Stimulated activated CD8-positive, alpha-beta memory T cell treated with anti-CD3 and anti-CD28 coated beads, Interleukin-4, amount 100 ng/mL, for 4 hours (primary cell): Measurements from ENCODE around the gene DUSP14.

Experiments used
- DNase-seq, 2 donors: peaks; one replicate each; pipeline ENCODE4 v3.0.0-alpha.2; 2020; ENCODE audit warnings: low read depth in 2 of 2, low spot score in 1 of 2

The DUSP14 gene

GRCh38 chr17:37512442-37513068, 22.9 kb downstream of the DUSP14 start:
- no peak for DNase-seq

- DNase-seq: no peak
Measured at GRCh38 chr17:37513711-37514110, 24.0 kb downstream of the DUSP14 start.

DNA sequence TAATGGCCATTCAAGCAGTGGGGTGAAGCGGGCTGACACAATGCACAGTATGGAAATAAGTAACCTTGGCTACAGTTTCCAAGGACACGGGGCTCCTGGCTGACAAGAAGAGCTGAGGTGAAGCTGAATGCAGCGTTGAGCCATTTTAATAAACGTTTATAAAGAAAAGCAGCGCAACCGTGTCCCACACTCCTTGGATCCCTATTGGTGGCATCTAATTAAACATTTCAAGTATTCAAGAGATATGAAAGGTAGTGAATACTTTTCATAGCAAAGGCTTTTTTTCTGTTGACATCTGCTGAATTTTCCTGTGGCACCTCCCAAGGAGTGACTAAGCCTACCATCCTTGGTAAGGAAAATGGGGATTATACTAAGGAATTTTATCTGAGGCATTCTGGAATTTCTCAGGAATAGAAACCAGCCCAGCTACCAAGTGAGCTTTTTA, 26.5 kb downstream of the DUSP14 start:
- no peak for DNase-seq

DNA sequence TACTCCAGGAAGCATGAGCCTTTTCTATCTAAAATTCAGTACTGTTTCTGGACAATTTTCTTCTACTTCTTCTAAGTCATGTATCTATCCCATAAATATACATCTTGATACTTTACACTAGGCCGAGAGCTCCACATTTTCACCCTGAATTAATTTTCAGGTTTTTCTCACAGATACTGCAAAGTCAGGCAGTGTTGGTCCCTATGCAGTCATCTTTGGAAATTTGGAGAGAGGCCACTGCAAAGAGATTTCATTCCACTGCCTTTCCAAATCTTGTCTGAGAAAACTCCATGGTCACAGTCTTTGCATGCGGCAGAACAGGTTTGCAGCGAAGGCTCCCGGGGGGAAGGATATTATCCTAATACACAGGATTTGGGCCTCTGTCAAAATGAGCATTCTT, 28.2 kb downstream of the DUSP14 start:
- no peak for DNase-seq

GRCh38 chr17:37518826-37519225, 29.1 kb downstream of the DUSP14 start:
- DNase-seq: no peak

DNA sequence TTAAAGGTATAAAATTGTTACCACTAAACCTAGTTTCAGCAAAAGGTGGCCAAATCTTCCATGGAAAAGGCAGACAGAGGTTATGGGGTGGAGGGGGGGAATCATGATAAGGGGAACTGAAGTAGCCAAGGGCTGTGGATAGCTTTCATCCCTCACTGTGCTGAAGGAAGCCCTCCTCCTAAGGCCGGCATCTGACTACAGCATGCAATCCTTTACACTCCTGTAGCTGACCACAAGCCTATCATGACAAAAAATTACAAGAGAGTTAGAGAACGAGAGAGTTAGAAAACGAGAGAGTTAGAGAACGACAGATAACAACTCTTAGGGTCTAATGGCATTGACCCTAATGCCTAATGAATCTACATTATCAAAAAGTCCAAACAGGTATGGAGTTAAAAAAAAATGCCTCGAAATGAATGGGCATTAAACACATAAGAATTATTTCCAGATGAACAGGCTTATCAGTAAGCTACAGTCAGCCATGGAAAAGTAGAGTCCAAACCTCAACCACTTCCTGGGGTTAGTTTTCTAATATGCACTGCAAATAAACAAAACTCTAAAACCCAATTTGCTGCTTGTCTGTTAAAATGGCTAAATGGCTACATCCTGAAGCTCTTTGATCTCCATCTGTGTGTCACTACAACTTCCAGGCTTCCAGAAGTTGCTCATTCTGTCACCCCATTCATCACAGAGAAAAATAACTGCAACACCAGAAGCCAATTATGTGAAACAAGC, 29.7 kb downstream of the DUSP14 start:
- DNase-seq: no peak

DNA sequence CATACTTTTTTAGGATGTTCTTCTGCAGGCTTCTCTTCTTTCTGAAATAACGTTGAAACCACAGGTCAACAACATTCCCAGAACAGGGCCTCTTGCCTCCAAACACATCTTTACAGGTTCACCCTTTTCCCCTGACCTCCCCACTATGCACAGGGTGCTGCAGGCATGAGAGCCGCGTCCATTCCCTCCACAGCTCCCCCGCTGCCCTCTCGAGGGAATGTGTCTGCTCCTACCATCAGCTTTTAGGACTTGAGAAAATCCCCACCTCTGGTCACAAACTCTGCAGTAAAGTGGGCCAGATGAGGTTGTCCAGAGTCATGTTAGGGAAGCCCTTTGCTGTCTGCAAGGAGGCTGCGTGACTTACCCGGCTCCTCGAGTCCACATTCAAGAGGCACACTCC, 30.5 kb downstream of the DUSP14 start:
- no peak for DNase-seq

- DNase-seq: no peak
Measured at GRCh38 chr17:37521821-37522220, 32.1 kb downstream of the DUSP14 start.

- no peak for DNase-seq
Measured at GRCh38 chr17:37523715-37524219, 34.1 kb downstream of the DUSP14 start.

DNA sequence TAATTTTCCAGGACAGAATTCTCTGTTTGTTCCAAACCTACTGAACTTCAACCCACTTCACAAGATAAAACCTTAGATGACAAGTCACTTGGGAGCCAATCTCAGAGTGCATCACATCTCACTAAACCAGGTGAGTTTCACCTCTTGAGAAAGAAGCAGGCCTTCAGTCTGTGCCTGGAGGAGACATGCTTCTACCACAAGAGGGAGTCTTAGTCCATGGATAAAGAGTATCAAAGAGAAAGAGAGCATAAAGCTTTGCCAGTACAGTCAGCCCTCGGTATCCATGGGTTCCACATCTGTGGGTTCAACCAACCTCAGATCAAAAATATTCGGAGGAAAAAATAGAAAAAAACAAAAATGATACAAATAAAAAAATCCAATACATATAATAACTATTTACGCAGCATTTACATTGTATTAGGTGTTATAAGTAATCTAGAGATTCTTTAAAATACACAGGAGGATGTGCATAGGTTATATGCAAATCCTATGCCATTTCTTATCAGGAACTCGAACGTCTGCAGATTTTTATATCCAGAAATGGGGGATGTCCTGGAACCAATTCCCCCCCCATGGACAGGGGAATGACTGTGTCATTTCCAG, 37.7 kb downstream of the DUSP14 start:
- no peak for DNase-seq

DNA sequence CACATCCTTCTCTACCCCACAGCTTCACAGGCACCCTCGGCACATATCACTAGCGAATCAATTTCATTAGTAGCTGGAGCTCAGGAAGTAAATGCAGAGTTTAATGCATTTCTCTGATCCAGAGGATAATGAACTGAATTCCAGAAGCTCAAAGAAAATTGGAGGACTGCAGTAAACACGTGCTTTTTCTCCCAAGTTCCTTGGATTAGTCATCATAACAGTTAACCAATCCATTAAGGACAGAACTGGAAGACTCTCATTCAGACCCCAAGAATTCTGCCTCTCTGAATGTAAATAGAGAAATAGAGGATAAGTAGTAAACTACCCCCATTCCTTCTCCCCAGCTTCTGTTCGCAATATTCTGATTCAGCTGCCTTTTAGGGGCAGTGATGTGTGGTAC, 40.7 kb downstream of the DUSP14 start:
- DNase-seq: no peak

GRCh38 chr17:37532756-37533155, 43.1 kb downstream of the DUSP14 start:
- DNase-seq: no peak

DNA sequence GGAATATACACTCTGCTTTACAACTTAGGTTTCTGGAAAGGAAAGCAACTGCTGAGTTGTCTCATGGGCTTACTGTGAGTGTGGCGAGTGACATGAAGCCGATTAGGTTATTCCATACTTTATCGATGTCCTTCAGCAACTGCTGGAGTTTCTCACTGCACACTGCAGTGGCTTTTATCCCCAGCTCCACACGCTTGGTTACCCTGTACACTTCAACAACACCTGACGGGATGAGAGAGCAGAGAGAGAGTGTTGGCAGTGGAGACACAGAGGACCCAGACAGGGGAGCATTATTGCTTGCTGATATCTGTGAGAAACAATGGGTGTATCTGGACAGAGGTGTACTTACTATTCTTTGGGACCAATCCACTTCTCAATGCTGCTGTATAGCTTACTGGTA, 46.2 kb downstream of the DUSP14 start:
- no peak for DNase-seq

- DNase-seq: no peak
Measured at GRCh38 chr17:37538981-37539659, 49.4 kb downstream of the DUSP14 start.

GRCh38 chr17:37541880-37542660, 52.4 kb downstream of the DUSP14 start:
- no peak for DNase-seq

DNA sequence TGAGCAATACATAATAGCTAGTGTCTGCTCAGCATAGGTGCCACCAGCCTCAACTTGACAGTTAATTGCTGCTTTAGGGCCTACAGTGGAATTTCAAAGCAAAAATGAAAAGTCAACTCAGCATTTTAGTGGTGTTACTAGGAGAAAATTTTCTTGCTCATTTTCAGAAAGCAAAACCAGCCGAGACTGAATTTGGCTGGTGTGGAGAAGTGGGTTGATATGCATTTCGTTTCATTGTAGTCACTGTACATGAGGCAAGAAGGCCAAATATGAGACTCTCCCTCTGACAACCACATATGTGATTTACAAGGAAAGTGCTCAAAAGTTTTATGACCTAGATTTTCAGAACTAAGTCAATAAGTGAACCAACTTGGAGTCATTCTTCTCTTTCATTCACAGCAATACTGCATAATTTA, 54.0 kb downstream of the DUSP14 start:
- DNase-seq: no peak

GRCh38 chr17:37545486-37545885, 55.8 kb downstream of the DUSP14 start:
- no peak for DNase-seq

GRCh38 chr17:37546302-37546701, 56.6 kb downstream of the DUSP14 start:
- DNase-seq: no peak

DNA sequence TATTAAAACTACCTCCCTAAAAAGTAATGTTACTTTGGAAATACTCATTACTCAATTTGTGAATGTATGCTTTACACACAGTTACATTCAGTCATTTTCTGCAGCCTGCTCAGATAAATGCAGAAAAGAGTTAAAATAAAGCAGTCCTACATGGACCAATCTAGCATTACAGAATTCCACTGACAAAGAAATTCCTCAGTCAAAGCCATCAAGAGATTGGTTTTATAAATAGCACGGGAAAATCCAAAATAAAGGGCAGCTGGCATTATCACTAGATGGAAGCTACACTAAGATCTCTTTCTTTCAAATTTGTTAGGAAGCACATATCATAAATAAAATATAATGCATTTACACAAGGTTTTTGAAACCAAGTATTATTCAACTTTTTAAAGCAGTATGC, 58.3 kb downstream of the DUSP14 start:
- no peak for DNase-seq

- DNase-seq: no peak
Measured at GRCh38 chr17:37551788-37552187, 62.1 kb downstream of the DUSP14 start.

- no peak for DNase-seq
Measured at GRCh38 chr17:37553401-37553966, 63.8 kb downstream of the DUSP14 start.
